ENCODE results near the gene SEC22B. TPM values are rescaled to one million over a fixed set of nuclear protein-coding genes. Genes with fewer than 3 reads are reported as not detected.
"Not testable (repeated sequence)": the region's sequence is repeated elsewhere in the genome, so short reads cannot be mapped to it uniquely, and the experiment has no call there.

Gene SEC22B
- total RNA-seq, 3 donors from 2014 or later, result 25.0 to 29.2 (median 28.3) TPM

GRCh38 chr1:120178799-120179756, 2.8 kb upstream of the SEC22B start:
- no peak overlapping the region for H3K4me3 ChIP-seq
- intact Hi-C loops (cut with DNase I, micrococcal nuclease), result no loop called here
- DNase-seq (no peak), ATAC-seq (no peak)
- no peaks in the 10 kb centered on the region for H3K36me3 ChIP-seq (ENCODE audit: low read depth)
- no peaks in the 10 kb centered on the region for H3K4me1 ChIP-seq (ENCODE audit: low read depth)
- no peaks in the 10 kb centered on the region for H3K9me3 ChIP-seq
- no peak for TF ChIP-seq CTCF (IDR thresholded peaks at IDR 0.05)

- H3K36me3 ChIP-seq (ENCODE audit: low read depth); H3K4me1 ChIP-seq (ENCODE audit: low read depth); DNase-seq; H3K4me3 ChIP-seq; intact Hi-C loops (cut with DNase I, micrococcal nuclease); ATAC-seq; H3K9me3 ChIP-seq: not testable (repeated sequence)
Observed at GRCh38 chr1:120178058-120178457, 1.7 kb upstream of the SEC22B start.

GRCh38 chr1:120175688-120176087, 632 bp downstream of the SEC22B start:
- DNase-seq; H3K9me3 ChIP-seq; H3K36me3 ChIP-seq (ENCODE audit: low read depth); H3K4me1 ChIP-seq (ENCODE audit: low read depth); intact Hi-C loops (cut with DNase I, micrococcal nuclease): not testable (repeated sequence)
- peak; percentile 32 for ATAC-seq
- peak overlapping the region; percentile 86 for H3K4me3 ChIP-seq

GRCh38 chr1:120164761-120165160, 11.6 kb downstream of the SEC22B start:
- DNase-seq; H3K9me3 ChIP-seq; ATAC-seq; H3K36me3 ChIP-seq (ENCODE audit: low read depth); H3K4me1 ChIP-seq (ENCODE audit: low read depth); H3K4me3 ChIP-seq; intact Hi-C loops (cut with DNase I, micrococcal nuclease): not testable (repeated sequence)

- H3K4me3 ChIP-seq; H3K36me3 ChIP-seq (ENCODE audit: low read depth); DNase-seq; H3K4me1 ChIP-seq (ENCODE audit: low read depth); H3K9me3 ChIP-seq; intact Hi-C loops (cut with DNase I, micrococcal nuclease): not testable (repeated sequence)
- peak; percentile 65 for ATAC-seq
Observed at GRCh38 chr1:120162015-120162414, 14.3 kb downstream of the SEC22B start.

GRCh38 chr1:120158495-120158894, 17.8 kb downstream of the SEC22B start:
- H3K36me3 ChIP-seq (ENCODE audit: low read depth); DNase-seq; intact Hi-C loops (cut with DNase I, micrococcal nuclease); ATAC-seq; H3K9me3 ChIP-seq; H3K4me1 ChIP-seq (ENCODE audit: low read depth); H3K4me3 ChIP-seq: not testable (repeated sequence)

- H3K9me3 ChIP-seq; H3K4me1 ChIP-seq (ENCODE audit: low read depth); intact Hi-C loops (cut with DNase I, micrococcal nuclease); H3K4me3 ChIP-seq; DNase-seq; H3K36me3 ChIP-seq (ENCODE audit: low read depth): not testable (repeated sequence)
- ATAC-seq, result peak; percentile 57
Observed at GRCh38 chr1:120158086-120158485, 18.2 kb downstream of the SEC22B start.

- intact Hi-C loops (cut with DNase I, micrococcal nuclease); H3K4me1 ChIP-seq (ENCODE audit: low read depth); H3K36me3 ChIP-seq (ENCODE audit: low read depth); H3K9me3 ChIP-seq; ATAC-seq; H3K4me3 ChIP-seq; DNase-seq: not testable (repeated sequence)
Observed at GRCh38 chr1:120150138-120150822, 26.0 kb downstream of the SEC22B start.

- H3K9me3 ChIP-seq; H3K4me1 ChIP-seq (ENCODE audit: low read depth); H3K4me3 ChIP-seq; ATAC-seq; DNase-seq; intact Hi-C loops (cut with DNase I, micrococcal nuclease); H3K36me3 ChIP-seq (ENCODE audit: low read depth): not testable (repeated sequence)
Observed at GRCh38 chr1:120149420-120150059, 26.8 kb downstream of the SEC22B start.

- H3K4me3 ChIP-seq; intact Hi-C loops (cut with DNase I, micrococcal nuclease); H3K36me3 ChIP-seq (ENCODE audit: low read depth); H3K9me3 ChIP-seq; DNase-seq; H3K4me1 ChIP-seq (ENCODE audit: low read depth): not testable (repeated sequence)
- ATAC-seq, result peak; percentile 46
Observed at GRCh38 chr1:120145806-120146205, 30.5 kb downstream of the SEC22B start.

GRCh38 chr1:120144626-120145025, 31.7 kb downstream of the SEC22B start:
- H3K36me3 ChIP-seq (ENCODE audit: low read depth); H3K4me1 ChIP-seq (ENCODE audit: low read depth); H3K4me3 ChIP-seq; DNase-seq; intact Hi-C loops (cut with DNase I, micrococcal nuclease); H3K9me3 ChIP-seq: not testable (repeated sequence)
- peak; percentile 70 for ATAC-seq

GRCh38 chr1:120144169-120144568, 32.2 kb downstream of the SEC22B start:
- DNase-seq; H3K9me3 ChIP-seq; H3K4me3 ChIP-seq; H3K4me1 ChIP-seq (ENCODE audit: low read depth); ATAC-seq; intact Hi-C loops (cut with DNase I, micrococcal nuclease); H3K36me3 ChIP-seq (ENCODE audit: low read depth): not testable (repeated sequence)

- ATAC-seq, result peak; percentile 22
- H3K36me3 ChIP-seq (ENCODE audit: low read depth); intact Hi-C loops (cut with DNase I, micrococcal nuclease); DNase-seq; H3K9me3 ChIP-seq; H3K4me3 ChIP-seq; H3K4me1 ChIP-seq (ENCODE audit: low read depth): not testable (repeated sequence)
Observed at GRCh38 chr1:120143334-120143733, 33.0 kb downstream of the SEC22B start.
